AG09309 (cell line): ENCODE results near the gene CCDC85A.

Source experiments
- DNase-seq: peaks from one replicate; pipeline ENCODE4 v3.0.0-alpha.2; 2010; ENCODE audit warnings: low read depth
- H3K4me3 ChIP-seq: 2 replicates; pipeline ENCODE4 v1.5.1; 2011; ENCODE audit warnings: mild to moderate bottlenecking, low read depth, low read length, moderate library complexity; ENCODE audit not compliant: control insufficient read depth
- CTCF ChIP-seq: IDR thresholded peaks from 2 replicates; pipeline ENCODE4 v1.5.1; 2011; ENCODE audit warnings: mild to moderate bottlenecking, low read depth, low read length, inconsistent platforms; ENCODE audit not compliant: insufficient read depth, control insufficient read depth; ENCODE audit errors: missing control alignments

Gene CCDC85A

GRCh38 chr2:56316011-56316410, 132.2 kb downstream of the CCDC85A start:
- DNase-seq, result no peak
- no peak for TF ChIP-seq CTCF
- H3K4me3 ChIP-seq, result no peak overlapping the region

GRCh38 chr2:56318147-56318546, 134.4 kb downstream of the CCDC85A start:
- DNase-seq, result no peak
- no peak for TF ChIP-seq CTCF
- no peak overlapping the region for H3K4me3 ChIP-seq

- no peak overlapping the region for H3K4me3 ChIP-seq
- TF ChIP-seq CTCF, result no peak
- DNase-seq, result no peak
Observed at GRCh38 chr2:56325661-56326345, 142.0 kb downstream of the CCDC85A start.

- no peak overlapping the region for H3K4me3 ChIP-seq
- no peak for DNase-seq
- no peak for TF ChIP-seq CTCF
Observed at GRCh38 chr2:56326346-56326741, 142.6 kb downstream of the CCDC85A start.

- no peak for TF ChIP-seq CTCF
- H3K4me3 ChIP-seq, result no peak overlapping the region
- no peak for DNase-seq
Observed at GRCh38 chr2:56331810-56332209, 148.0 kb downstream of the CCDC85A start.

GRCh38 chr2:56333812-56334485, 150.2 kb downstream of the CCDC85A start:
- TF ChIP-seq CTCF, result no peak
- no peak overlapping the region for H3K4me3 ChIP-seq
- no peak for DNase-seq

- no peak overlapping the region for H3K4me3 ChIP-seq
- no peak for DNase-seq
- TF ChIP-seq CTCF, result no peak
Observed at GRCh38 chr2:56334622-56335021, 150.8 kb downstream of the CCDC85A start.
